ENCODE measurements around the gene KNL1.
"Not testable (repeated sequence)": the region's sequence is repeated elsewhere in the genome, so short reads cannot be mapped to it uniquely, and the experiment has no call there.

Gene KNL1

DNA sequence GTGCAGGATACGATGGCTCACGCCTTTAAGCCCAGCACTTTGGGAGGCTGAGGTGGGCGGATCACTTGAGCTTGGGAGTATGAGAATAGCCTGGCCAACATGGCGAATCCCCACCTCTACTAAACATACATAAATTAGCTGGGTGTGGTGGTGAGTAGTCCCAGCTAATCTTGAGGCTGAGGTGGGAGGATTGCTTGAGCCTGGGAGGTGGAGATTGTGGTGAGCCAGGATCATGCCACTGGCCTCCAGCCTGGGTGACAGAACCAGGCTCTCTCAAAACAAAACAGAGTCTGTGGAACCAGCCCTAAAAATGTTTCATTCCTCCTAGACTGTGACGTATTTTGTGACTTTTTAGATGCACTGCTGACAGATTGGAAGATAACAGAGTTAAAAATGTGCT lies 66.6 kb downstream of the KNL1 start:
- H3K36me3 ChIP-seq (ENCODE audit: insufficient read depth, low read length): peaks cover 60% of the 10 kb centered on the region

GRCh38 chr15:40664909-40665308 lies 70.9 kb downstream of the KNL1 start:
- no peaks in the 10 kb centered on the region for H3K9me3 ChIP-seq (ENCODE audit: low read length)
- no peaks in the 10 kb centered on the region for H3K9me2 ChIP-seq (ENCODE audit: low read depth, low read length)
- no peak overlapping the region for H3K9ac ChIP-seq (ENCODE audit: low read length)
- H3K4me3 ChIP-seq (ENCODE audit: low read depth, low read length, poor library complexity, severe bottlenecking): no peak overlapping the region
- H3K79me2 ChIP-seq (ENCODE audit: insufficient read depth, low read length): no peaks in the 10 kb centered on the region
- H3K36me3 ChIP-seq (ENCODE audit: insufficient read depth, low read length): peaks cover 48% of the 10 kb centered on the region
- H4K20me1 ChIP-seq (ENCODE audit: insufficient read depth, low read length): no peaks in the 10 kb centered on the region
- H2AFZ ChIP-seq (ENCODE audit: low read length): no peak overlapping the region
- no peaks in the 10 kb centered on the region for H3K4me1 ChIP-seq (ENCODE audit: insufficient read depth, low read length, severe bottlenecking)
- H3F3A ChIP-seq (ENCODE audit: insufficient read depth, low read length): no peaks in the 10 kb centered on the region
- TF ChIP-seq EZH2 (IDR thresholded peaks at IDR 0.05; ENCODE audit: borderline replicate concordance, low read length) (no peak), CTCF (IDR thresholded peaks at IDR 0.05; ENCODE audit: low read length) (no peak)
- H3K27me3 ChIP-seq (ENCODE audit: insufficient read depth, low read length): no peaks in the 10 kb centered on the region
- no peak overlapping the region for H3K27ac ChIP-seq (ENCODE audit: low read depth, low read length, poor library complexity, severe bottlenecking)
- no peak overlapping the region for H3K4me2 ChIP-seq (ENCODE audit: low read length)

More for the DNA sequence above, 66.6 kb downstream of the KNL1 start:
- TF ChIP-seq EZH2 (IDR thresholded peaks at IDR 0.05; ENCODE audit: borderline replicate concordance, low read length) (no peak), CTCF (IDR thresholded peaks at IDR 0.05; ENCODE audit: low read length) (no peak)
- H3K4me3 ChIP-seq (ENCODE audit: low read depth, low read length, poor library complexity, severe bottlenecking): no peak overlapping the region
- H4K20me1 ChIP-seq (ENCODE audit: insufficient read depth, low read length): no peaks in the 10 kb centered on the region
- H3K9ac ChIP-seq (ENCODE audit: low read length): no peak overlapping the region
- no peak overlapping the region for H3K4me2 ChIP-seq (ENCODE audit: low read length)
- H3K9me3 ChIP-seq (ENCODE audit: low read length): no peaks in the 10 kb centered on the region
- no peaks in the 10 kb centered on the region for H3F3A ChIP-seq (ENCODE audit: insufficient read depth, low read length)
- no peaks in the 10 kb centered on the region for H3K79me2 ChIP-seq (ENCODE audit: insufficient read depth, low read length)
- no peak overlapping the region for H3K27ac ChIP-seq (ENCODE audit: low read depth, low read length, poor library complexity, severe bottlenecking)
- no peaks in the 10 kb centered on the region for H3K9me2 ChIP-seq (ENCODE audit: low read depth, low read length)
- H2AFZ ChIP-seq (ENCODE audit: low read length): no peak overlapping the region
- no peaks in the 10 kb centered on the region for H3K27me3 ChIP-seq (ENCODE audit: insufficient read depth, low read length)
- H3K4me1 ChIP-seq (ENCODE audit: insufficient read depth, low read length, severe bottlenecking): no peaks in the 10 kb centered on the region

DNA sequence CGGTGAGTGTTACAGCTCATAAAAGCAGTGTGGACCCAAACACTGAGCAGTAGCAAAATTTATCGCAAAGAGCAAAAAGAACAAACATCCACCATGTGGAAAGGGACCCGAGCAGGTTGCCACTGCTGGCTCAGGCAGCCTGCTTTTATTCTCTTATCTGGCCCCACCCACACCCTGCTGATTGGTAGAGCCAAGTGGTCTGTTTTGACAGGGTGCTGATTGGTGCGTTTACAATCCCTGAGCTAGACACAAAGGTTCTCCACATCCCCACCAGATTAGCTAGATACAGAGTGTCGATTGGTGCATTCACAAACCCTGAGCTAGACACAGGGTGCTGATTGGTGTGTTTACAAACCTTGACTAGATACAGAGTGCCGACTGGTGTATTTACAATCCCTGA lies 82.2 kb downstream of the KNL1 start:
- not testable (repeated sequence) for H3K27ac ChIP-seq (ENCODE audit: low read depth, low read length, poor library complexity, severe bottlenecking); H2AFZ ChIP-seq (ENCODE audit: low read length); H3K36me3 ChIP-seq (ENCODE audit: insufficient read depth, low read length); H3F3A ChIP-seq (ENCODE audit: insufficient read depth, low read length); H3K9me3 ChIP-seq (ENCODE audit: low read length); H3K27me3 ChIP-seq (ENCODE audit: insufficient read depth, low read length); H4K20me1 ChIP-seq (ENCODE audit: insufficient read depth, low read length); H3K4me3 ChIP-seq (ENCODE audit: low read depth, low read length, poor library complexity, severe bottlenecking); H3K9ac ChIP-seq (ENCODE audit: low read length); H3K9me2 ChIP-seq (ENCODE audit: low read depth, low read length); H3K79me2 ChIP-seq (ENCODE audit: insufficient read depth, low read length); H3K4me2 ChIP-seq (ENCODE audit: low read length)
- H3K4me1 ChIP-seq (ENCODE audit: insufficient read depth, low read length, severe bottlenecking): peaks cover 30% of the 10 kb centered on the region

DNA sequence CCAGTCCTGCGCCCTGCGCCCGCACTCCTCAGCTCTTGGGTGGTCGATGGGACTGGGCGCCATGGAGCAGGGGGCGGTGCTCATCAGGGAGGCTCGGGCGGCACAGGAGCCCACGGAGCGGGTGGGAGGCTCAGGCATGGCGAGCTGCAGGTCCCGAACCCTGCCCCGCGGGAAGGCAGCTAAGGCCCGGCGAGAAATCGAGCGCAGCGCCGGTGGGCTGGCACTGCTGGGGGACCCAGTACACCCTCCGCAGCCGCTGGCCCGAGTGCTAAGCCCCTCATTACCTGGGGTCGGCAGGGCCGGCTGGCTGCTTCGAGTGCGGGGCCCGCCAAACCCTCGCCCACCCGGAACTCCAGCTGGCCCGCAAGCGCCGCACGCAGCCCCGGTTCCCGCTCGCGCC lies 82.9 kb downstream of the KNL1 start:
- H3F3A ChIP-seq (ENCODE audit: insufficient read depth, low read length); H3K4me2 ChIP-seq (ENCODE audit: low read length); H2AFZ ChIP-seq (ENCODE audit: low read length); H3K27ac ChIP-seq (ENCODE audit: low read depth, low read length, poor library complexity, severe bottlenecking); H3K36me3 ChIP-seq (ENCODE audit: insufficient read depth, low read length); H3K4me3 ChIP-seq (ENCODE audit: low read depth, low read length, poor library complexity, severe bottlenecking); H3K27me3 ChIP-seq (ENCODE audit: insufficient read depth, low read length); H3K9me3 ChIP-seq (ENCODE audit: low read length); H3K9me2 ChIP-seq (ENCODE audit: low read depth, low read length); H4K20me1 ChIP-seq (ENCODE audit: insufficient read depth, low read length); H3K9ac ChIP-seq (ENCODE audit: low read length); H3K79me2 ChIP-seq (ENCODE audit: insufficient read depth, low read length): not testable (repeated sequence)
- peaks cover 27% of the 10 kb centered on the region for H3K4me1 ChIP-seq (ENCODE audit: insufficient read depth, low read length, severe bottlenecking)
